GM18951 (cell line): Measurements from ENCODE around the gene ACRV1.
A peak's percentile ranks its signal among the peaks of the same experiment; 100 is the strongest.

Experiments
- POLR2A ChIP-seq: IDR thresholded peaks from 4 replicates; pipeline ENCODE4 v1.6.1; 2011; ENCODE audit warnings: mild to moderate bottlenecking; ENCODE audit not compliant: insufficient read length, insufficient read depth; ENCODE audit errors: extremely low read depth
- in situ Hi-C: fragments of 300-500 bp; cut with MboI; formaldehyde crosslinking; loops from one replicate; pipeline ENCODE4 v1.12.0; 2022; ENCODE audit warnings: low sequenced_read_pairs, mixed read lengths, inconsistent platforms; ENCODE audit not compliant: unreplicated experiment

ACRV1 gene

GRCh38 chr11:125626288-125626950 lies 54.2 kb downstream of the ACRV1 start:
- in situ Hi-C loops = no loop called here
- TF ChIP-seq POLR2A = no peak

DNA sequence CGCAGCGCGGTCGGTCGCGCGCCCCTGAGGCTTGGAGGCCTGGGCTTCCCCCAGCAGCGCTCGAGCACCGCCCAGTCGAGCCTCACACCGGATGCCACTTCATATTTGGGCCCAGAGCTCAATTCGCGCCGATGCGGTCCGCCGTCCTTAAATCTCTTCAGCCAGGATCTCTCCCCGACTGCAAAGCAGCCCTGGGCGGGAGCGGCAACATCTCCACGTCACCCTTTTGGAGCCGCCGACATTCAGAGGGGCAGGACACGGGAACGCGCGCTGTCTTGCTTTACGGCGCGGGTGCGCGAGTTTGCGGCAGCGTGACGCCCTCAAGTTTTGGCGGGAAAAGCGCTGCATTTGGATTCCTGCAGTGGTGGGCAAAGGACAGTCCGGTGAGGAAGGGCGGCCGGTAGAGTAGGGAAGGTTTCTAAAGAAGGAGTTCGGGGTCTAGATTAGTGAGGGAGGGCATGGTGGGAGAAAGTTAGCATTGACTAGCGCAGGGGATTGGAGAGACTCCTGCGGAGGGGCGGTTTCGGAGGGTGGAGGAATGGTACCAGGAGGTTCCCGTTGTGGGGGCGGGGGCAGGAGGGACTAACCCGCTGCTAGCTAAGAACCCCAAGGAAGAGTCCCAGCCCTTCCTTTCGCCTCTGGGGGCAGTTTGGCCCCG lies 54.9 kb downstream of the ACRV1 start:
- TF ChIP-seq POLR2A = peak; percentile 76
- in situ Hi-C loops = no loop called here

- in situ Hi-C loops = no loop called here
- TF ChIP-seq POLR2A = peak; percentile 74
Measured at GRCh38 chr11:125625225-125625629, 55.4 kb downstream of the ACRV1 start.

DNA sequence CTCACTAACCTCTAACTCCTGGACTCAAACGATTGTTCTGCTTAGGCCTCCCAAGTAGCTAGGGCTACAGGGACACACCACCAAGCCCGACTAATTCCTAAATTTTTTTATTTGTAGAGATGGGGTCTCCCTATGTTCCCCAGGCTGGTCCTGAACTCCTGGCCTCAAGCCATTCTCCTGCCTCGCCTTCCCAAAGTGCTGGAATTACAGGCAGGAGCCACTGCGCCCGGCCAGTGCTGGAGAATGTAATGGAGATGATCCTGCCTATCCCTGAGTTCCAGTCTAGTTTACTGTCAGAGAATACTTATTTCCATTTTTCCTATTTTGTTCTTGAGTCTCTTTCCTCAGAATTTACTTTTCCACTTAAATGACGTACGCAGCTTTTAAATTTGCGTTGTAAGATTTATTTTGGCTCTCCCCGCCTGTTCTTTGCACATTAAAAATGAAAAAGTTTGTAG lies 55.9 kb downstream of the ACRV1 start, which contains the start of gene CHEK1:
TSS of gene CHEK1 (plus strand) at position 408 of the 458 bp plus-strand sequence. CDS start 1,606 bp downstream, outside the sequence.
- no peak for TF ChIP-seq POLR2A

DNA sequence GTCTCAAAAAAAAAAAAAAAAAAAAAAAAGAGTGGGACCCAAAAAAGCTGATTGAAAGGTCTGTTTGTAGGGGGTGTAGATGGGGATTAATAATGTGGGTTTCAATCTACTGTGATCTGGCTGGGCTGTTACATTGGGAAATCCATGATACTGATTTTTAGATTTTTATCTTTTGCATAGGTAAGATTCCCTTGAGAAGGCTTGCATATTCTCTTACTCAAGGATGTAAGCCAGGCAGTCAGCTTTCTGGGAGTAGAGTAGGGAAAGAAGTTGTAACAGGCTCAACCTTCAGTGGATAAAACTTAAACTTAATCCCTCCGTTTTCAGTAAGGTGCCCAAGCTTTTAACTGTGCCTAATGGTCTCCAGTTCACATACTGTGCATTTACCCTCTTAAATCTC lies 57.6 kb downstream of the ACRV1 start:
- in situ Hi-C loops = no loop called here

More for the DNA sequence above, 55.9 kb downstream of the ACRV1 start, which contains the start of gene CHEK1:
- in situ Hi-C loops = no loop called here

DNA sequence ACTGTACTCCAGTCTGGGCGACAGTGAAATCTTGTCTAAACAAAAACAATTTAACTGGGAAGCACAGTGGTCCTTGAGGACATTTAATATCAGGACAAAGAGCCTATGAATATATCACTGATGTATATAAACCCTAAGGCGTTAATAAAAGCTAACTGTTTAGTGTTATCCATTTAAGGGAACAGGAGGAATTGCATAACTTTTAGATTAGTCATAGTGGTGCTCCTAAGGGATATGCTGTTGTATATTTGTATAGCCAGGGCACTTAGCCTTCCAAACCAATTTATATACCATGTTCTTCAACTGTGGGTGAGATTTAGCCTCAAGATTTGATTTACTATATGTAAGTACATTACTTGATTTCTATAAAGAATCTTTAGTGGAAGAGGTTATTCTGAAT lies 58.7 kb downstream of the ACRV1 start:
- no peak for TF ChIP-seq POLR2A
- in situ Hi-C loops = no loop called here

More for the DNA sequence above, 57.6 kb downstream of the ACRV1 start:
- no peak for TF ChIP-seq POLR2A
